Smooth muscle cell (in vitro differentiated cells): ENCODE data around the gene GLT8D1. TPM values are rescaled to one million over a fixed set of nuclear protein-coding genes. Genes with fewer than 3 reads are reported as not detected.
"Not testable (repeated sequence)": the region's sequence is repeated elsewhere in the genome, so short reads cannot be mapped to it uniquely, and the experiment has no call there.

Source experiments
- DNase-seq: peaks from one replicate; lab custom pipeline; 2025; ENCODE audit not compliant: unreplicated experiment; lab: John Stamatoyannopoulos, UW
- H2AFZ ChIP-seq: fragments of 200-600 bp; sonication (generic); 2 replicates; pipeline ENCODE4 v1.6.0; 2016; ENCODE audit warnings: antibody characterized with exemption, low read depth, mild to moderate bottlenecking
- H3F3A ChIP-seq: fragments of 200-600 bp; sonication (generic); 2 replicates; pipeline ENCODE4 v1.6.0; 2017; ENCODE audit warnings: antibody characterized with exemption, low read depth
- H3K27ac ChIP-seq: fragments of 200-600 bp; sonication (generic); 2 replicates; pipeline ENCODE4 v1.5.1; 2016; ENCODE audit warnings: low read depth, mild to moderate bottlenecking
- H3K27me3 ChIP-seq: fragments of 200-600 bp; sonication (generic); 2 replicates; pipeline ENCODE4 v1.6.1; 2016; ENCODE audit warnings: low read depth, mild to moderate bottlenecking
- H3K36me3 ChIP-seq: fragments of 200-600 bp; sonication (generic); 2 replicates; pipeline ENCODE4 v1.5.1; 2016; ENCODE audit warnings: low read depth
- H3K4me1 ChIP-seq: fragments of 200-600 bp; sonication (generic); 2 replicates; pipeline ENCODE4 v1.5.1; 2016; ENCODE audit warnings: low read depth
- H3K4me2 ChIP-seq: fragments of 200-600 bp; sonication (generic); 2 replicates; pipeline ENCODE4 v1.6.0; 2016; ENCODE audit warnings: mild to moderate bottlenecking
- H3K4me3 ChIP-seq: fragments of 200-600 bp; sonication (generic); 2 replicates; pipeline ENCODE4 v1.5.1; 2016; ENCODE audit warnings: mild to moderate bottlenecking
- H3K79me2 ChIP-seq: fragments of 200-600 bp; sonication (generic); 2 replicates; pipeline ENCODE4 v1.6.0; 2016; ENCODE audit warnings: low read depth, mild to moderate bottlenecking
- H3K9ac ChIP-seq: fragments of 200-600 bp; sonication (generic); 2 replicates; pipeline ENCODE4 v1.6.0; 2016; ENCODE audit warnings: low read depth
- H3K9me3 ChIP-seq: fragments of 200-600 bp; sonication (generic); replicated peaks from 2 replicates; pipeline ENCODE4 v1.5.1; 2016; ENCODE audit warnings: low read depth
- H4K20me1 ChIP-seq: fragments of 200-600 bp; sonication (generic); 2 replicates; pipeline ENCODE4 v1.6.0; 2016; ENCODE audit warnings: low read depth
- CTCF ChIP-seq: fragments of 200-600 bp; sonication (generic); IDR thresholded peaks from 2 replicates; pipeline ENCODE4 v1.5.1; 2017; ENCODE audit warnings: borderline replicate concordance, mild to moderate bottlenecking, antibody characterized with exemption; ENCODE audit not compliant: insufficient read depth, poor library complexity, severe bottlenecking
- WGBS: methylation state at CpG from one replicate; pipeline ENCODE4 v1.1.7; 2016; ENCODE audit warnings: low lambda C conversion rate; 5-methylcytosine and 5-hydroxymethylcytosine counted together
- polyA plus RNA-seq: library from polyadenylated mRNA; unstranded; fragments of >200 nt; fragmentation: Nextera tagmentation; extraction: Ambion mirVana; gene quantifications from 2 replicates; pipeline ENCODE4 v1.2.1, GENCODE V29; 2016
- total RNA-seq: library from RNA; depleted of rRNA; stranded (reverse); fragments of >200 nt; gene quantifications from 2 replicates; pipeline ENCODE4 v1.2.3, GENCODE V29; 2014

The GLT8D1 gene
- total and polyA plus RNA-seq, 2 experiments from 2014 or later: 110 to 126 TPM

- TF ChIP-seq CTCF: no peak
- H3K36me3 ChIP-seq: peaks cover 24% of the 10 kb centered on the region
- no peak for DNase-seq
- no peaks in the 10 kb centered on the region for H3F3A ChIP-seq
- H3K4me2 ChIP-seq: no peak overlapping the region
- H3K4me3 ChIP-seq: no peak overlapping the region
- 96% methylated on average over 1 of the region's 1 CpG for WGBS
- H3K27me3 ChIP-seq: no peaks in the 10 kb centered on the region
- H4K20me1 ChIP-seq: peaks cover 22% of the 10 kb centered on the region
- no peak overlapping the region for H3K27ac ChIP-seq
- H3K79me2 ChIP-seq: peaks cover 72% of the 10 kb centered on the region
- no peaks in the 10 kb centered on the region for H3K9me3 ChIP-seq
- no peak overlapping the region for H3K9ac ChIP-seq
- H3K4me1 ChIP-seq: peaks cover 7% of the 10 kb centered on the region
- no peak overlapping the region for H2AFZ ChIP-seq
Observed at GRCh38 chr3:52679811-52680210, 25.8 kb downstream of the GLT8D1 start.

DNA sequence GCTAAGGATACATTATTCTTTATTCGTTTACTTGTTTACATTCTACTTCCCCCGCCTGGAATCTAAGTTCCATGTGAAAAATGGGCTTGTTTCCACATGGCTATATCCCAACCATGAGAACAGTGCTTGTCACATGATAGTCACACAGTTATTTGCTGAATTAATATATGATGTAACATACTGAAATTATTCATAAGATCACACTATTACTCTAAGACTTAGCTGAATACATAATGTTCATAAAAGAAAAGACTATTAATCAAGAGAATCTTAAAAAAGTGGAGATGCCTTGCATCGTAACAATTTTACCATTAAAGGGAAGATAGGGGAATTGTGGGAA, 26.4 kb downstream of the GLT8D1 start:
- DNase-seq: no peak
- Histone ChIP-seq H3K27me3 (no peaks in the 10 kb centered on the region), H3K36me3 (peaks cover 24% of the 10 kb centered on the region), H3K4me3 (no peak overlapping the region), H3K9ac (no peak overlapping the region), H2AFZ (no peak overlapping the region), H3K4me1 (peaks cover under 1% of the 10 kb centered on the region), H3K79me2 (peaks cover 67% of the 10 kb centered on the region), H3K9me3 (no peaks in the 10 kb centered on the region), H3K27ac (no peak overlapping the region), H3K4me2 (no peak overlapping the region), H4K20me1 (peaks cover 22% of the 10 kb centered on the region), H3F3A (no peaks in the 10 kb centered on the region)
- no peak for TF ChIP-seq CTCF
- WGBS: 94% methylated on average over 3 of the region's 3 CpGs

- H3K9ac ChIP-seq: no peak overlapping the region
- no peaks in the 10 kb centered on the region for H3K27me3 ChIP-seq
- H2AFZ ChIP-seq: no peak overlapping the region
- peaks cover 61% of the 10 kb centered on the region for H3K79me2 ChIP-seq
- H3K36me3 ChIP-seq: peaks cover 24% of the 10 kb centered on the region
- H3K4me3 ChIP-seq: no peak overlapping the region
- H3K4me2 ChIP-seq: no peak overlapping the region
- no peak for TF ChIP-seq CTCF
- no peak for DNase-seq
- no peaks in the 10 kb centered on the region for H3K9me3 ChIP-seq
- WGBS: 99% methylated on average over 6 of the region's 6 CpGs
- no peak overlapping the region for H3K27ac ChIP-seq
- peaks cover 22% of the 10 kb centered on the region for H4K20me1 ChIP-seq
- H3F3A ChIP-seq: no peaks in the 10 kb centered on the region
- H3K4me1 ChIP-seq: no peaks in the 10 kb centered on the region
Observed at GRCh38 chr3:52678265-52679198, 27.1 kb downstream of the GLT8D1 start.

DNA sequence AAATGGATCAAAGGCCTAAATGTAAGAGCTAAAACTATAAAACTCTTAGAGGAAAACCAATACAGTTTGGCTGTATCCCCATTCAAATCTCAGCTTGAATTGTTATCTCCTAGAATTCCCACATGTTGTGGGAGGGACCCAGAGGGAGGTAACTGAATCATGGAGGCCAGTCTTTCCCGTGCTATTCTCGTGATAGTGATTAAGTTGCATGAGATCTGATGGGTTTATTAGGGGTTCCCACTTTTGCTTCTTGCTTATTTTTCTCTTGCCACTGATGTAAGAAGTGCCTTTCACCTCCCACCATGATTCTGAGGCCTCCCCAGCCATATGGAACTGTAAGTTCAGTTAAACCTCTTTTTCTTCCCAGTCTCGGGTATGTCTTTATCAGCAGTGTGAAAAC, 29.4 kb downstream of the GLT8D1 start:
- peaks cover 24% of the 10 kb centered on the region for H3K36me3 ChIP-seq

More for the DNA sequence above, 29.4 kb downstream of the GLT8D1 start:
- H4K20me1 ChIP-seq, H3F3A ChIP-seq, H3K27ac ChIP-seq, H3K9me3 ChIP-seq, DNase-seq, H2AFZ ChIP-seq, H3K27me3 ChIP-seq, H3K4me1 ChIP-seq, H3K9ac ChIP-seq, H3K4me3 ChIP-seq, H3K4me2 ChIP-seq: not testable (repeated sequence)
- H3K79me2 ChIP-seq: peaks cover 39% of the 10 kb centered on the region
- 79% methylated on average over 3 of the region's 3 CpGs for WGBS
